Measurements from ENCODE around the gene VPS18.

VPS18 gene

GRCh38 chr15:40911693-40912092, 17.4 kb downstream of the VPS18 start:
- H3K4me3 ChIP-seq (ENCODE audit: low read depth, low read length) = no peak overlapping the region
- TF ChIP-seq CTCF (IDR thresholded peaks at IDR 0.05; ENCODE audit: low read depth, low read length) = no peak

- TF ChIP-seq CTCF (IDR thresholded peaks at IDR 0.05; ENCODE audit: low read depth, low read length) = no peak
Measured at GRCh38 chr15:40912478-40912877, 18.2 kb downstream of the VPS18 start.

GRCh38 chr15:40914013-40914412, 19.8 kb downstream of the VPS18 start:
- no peak for TF ChIP-seq CTCF (IDR thresholded peaks at IDR 0.05; ENCODE audit: low read depth, low read length)
- no peak overlapping the region for H3K4me3 ChIP-seq (ENCODE audit: low read depth, low read length)

More at GRCh38 chr15:40912478-40912877, 18.2 kb downstream of the VPS18 start:
- H3K4me3 ChIP-seq (ENCODE audit: low read depth, low read length) = no peak overlapping the region

- H3K4me3 ChIP-seq (ENCODE audit: low read depth, low read length) = no peak overlapping the region
- no peak for TF ChIP-seq CTCF (IDR thresholded peaks at IDR 0.05; ENCODE audit: low read depth, low read length)
Measured at GRCh38 chr15:40914486-40914885, 20.2 kb downstream of the VPS18 start.

- no peak overlapping the region for H3K4me3 ChIP-seq (ENCODE audit: low read depth, low read length)
- no peak for TF ChIP-seq CTCF (IDR thresholded peaks at IDR 0.05; ENCODE audit: low read depth, low read length)
Measured at GRCh38 chr15:40915116-40915661, 20.9 kb downstream of the VPS18 start.

GRCh38 chr15:40915679-40916078, 21.4 kb downstream of the VPS18 start:
- H3K4me3 ChIP-seq (ENCODE audit: low read depth, low read length) = no peak overlapping the region
- TF ChIP-seq CTCF (IDR thresholded peaks at IDR 0.05; ENCODE audit: low read depth, low read length) = no peak

- H3K4me3 ChIP-seq (ENCODE audit: low read depth, low read length) = no peak overlapping the region
- TF ChIP-seq CTCF (IDR thresholded peaks at IDR 0.05; ENCODE audit: low read depth, low read length) = no peak
Measured at GRCh38 chr15:40917585-40917984, 23.3 kb downstream of the VPS18 start.

All from WI38 (cell line).